Stimulated activated CD4-positive, alpha-beta T cell treated with anti-CD3 and anti-CD28 coated beads, Interleukin-12 subunit alpha, Interleukin-12 subunit beta, amount 100 ng/mL, for 24 hours (primary cell): ENCODE measurements around the gene CSTF1.
A peak's percentile ranks its signal among the peaks of the same experiment; 100 is the strongest.
"Not testable (repeated sequence)": the region's sequence is repeated elsewhere in the genome, so short reads cannot be mapped to it uniquely, and the experiment has no call there.

Experiments
- DNase-seq, 2 experiments: peaks; one replicate each; pipeline ENCODE4 v3.0.0-alpha.2; 2020; ENCODE audit warnings: low read depth in 2 of 2

The CSTF1 gene

DNA sequence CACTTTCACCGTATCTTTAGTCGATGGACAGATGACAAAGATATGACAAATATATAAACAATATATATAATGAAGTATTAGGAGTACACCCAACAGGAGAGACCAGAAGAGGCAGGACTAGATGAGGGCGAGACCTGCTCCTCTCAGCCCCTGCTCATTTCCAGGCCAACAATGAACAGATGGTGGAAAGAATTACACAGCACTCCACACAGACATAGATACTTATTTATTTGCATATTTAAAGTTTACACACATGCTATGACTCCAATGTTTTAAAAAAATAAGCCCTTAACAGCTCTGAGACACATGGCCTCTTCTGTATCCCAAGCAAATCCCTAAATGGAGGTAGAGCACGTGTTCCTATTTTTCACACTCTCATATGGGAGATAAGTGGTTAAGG, 23.3 kb upstream of the CSTF1 start:
- no peak for DNase-seq

DNA sequence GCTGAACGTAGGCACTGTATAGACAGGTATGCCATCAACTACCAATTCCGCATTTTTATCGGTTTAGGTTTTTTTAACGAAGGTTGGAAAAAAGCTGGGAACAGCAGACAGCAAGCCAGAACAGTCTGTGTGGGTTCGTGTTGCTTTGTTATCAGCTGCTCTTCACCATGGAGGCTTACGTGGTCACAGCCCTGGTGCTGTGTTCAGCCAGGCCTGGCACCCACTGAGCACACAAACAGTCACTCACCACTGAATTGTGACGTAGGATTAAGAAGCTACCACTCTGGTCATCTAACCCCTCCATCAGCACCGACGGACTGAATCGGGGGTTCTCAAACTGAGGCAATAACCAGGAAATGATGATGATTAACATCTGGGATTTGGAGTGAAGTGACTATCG, 20.5 kb upstream of the CSTF1 start:
- no peak for DNase-seq

DNA sequence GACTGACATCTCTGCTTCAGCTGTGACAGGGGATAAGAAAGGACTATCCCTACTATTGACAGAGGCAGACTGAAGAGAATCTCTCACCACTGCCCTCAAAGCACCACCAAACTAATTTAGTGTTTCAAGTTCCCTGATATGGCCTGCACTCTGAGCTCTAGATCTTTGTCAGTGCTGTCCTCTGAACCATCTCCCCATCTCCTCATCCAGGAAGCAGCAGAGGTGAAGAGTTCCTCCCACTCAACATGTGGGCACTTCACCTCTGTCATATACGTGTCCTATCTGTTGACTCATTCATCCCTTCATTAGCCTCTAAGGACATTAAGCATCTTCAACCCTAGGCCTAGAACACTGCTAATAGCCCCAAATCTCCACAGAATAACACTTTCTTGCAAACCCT, 19.6 kb upstream of the CSTF1 start:
- DNase-seq, result no peak

DNA sequence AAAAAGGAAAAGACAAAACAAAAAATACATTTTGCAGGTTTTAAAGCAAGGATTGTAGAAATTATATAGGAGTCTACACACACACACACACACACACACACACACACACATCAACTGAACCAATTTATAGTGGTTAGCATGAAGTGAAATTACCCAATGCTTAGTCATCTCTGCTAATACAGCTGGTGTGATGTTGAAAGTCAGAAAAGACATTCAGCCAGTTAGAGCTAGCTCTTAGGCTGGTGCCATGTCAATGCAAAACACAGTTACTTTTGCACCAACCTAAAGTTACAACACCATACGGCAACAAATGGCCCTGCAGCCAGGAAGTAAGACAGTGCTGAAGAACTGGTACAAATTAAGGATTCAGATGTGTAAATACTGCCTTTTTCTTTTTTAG, 18.5 kb upstream of the CSTF1 start:
- DNase-seq, result no peak

DNA sequence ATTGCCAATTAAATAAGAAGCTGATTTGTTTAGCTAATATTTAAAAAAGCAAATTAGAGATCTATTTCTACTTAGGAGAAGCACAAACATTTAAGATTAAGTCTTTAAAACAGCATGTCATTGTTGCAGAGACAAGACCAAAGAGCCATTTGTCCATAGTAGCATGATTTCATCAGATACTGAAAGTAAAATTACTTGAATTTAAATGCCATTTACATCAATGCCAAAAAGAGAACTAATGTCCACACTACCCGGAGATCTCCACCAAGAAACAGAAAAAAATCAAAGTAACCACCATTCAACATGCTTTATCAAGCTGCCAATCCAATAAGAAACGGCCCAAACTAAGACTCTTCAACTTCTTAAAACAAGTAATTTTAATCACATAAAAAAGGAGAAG, 16.1 kb upstream of the CSTF1 start:
- no peak for DNase-seq

DNA sequence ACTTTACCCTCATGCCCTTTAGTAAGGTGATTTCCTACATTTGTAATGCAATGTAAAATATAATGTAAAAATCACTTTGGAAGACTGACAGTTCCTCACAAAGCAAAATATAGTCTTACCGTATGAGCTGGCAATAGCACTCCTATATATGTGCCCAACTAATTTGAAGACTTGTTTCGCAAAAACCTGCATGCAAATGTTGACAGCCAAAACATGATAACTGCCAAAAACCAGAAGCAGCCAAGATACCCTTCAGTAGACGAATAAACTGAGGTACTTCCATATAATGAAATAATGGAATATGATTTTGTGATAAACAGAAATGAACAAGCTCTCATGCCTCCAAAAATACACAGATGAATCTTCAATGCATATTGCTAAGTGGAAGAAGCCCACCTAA, 14.1 kb upstream of the CSTF1 start:
- no peak for DNase-seq

GRCh38 chr20:56380375-56380774, 12.1 kb upstream of the CSTF1 start:
- no peak for DNase-seq

DNA sequence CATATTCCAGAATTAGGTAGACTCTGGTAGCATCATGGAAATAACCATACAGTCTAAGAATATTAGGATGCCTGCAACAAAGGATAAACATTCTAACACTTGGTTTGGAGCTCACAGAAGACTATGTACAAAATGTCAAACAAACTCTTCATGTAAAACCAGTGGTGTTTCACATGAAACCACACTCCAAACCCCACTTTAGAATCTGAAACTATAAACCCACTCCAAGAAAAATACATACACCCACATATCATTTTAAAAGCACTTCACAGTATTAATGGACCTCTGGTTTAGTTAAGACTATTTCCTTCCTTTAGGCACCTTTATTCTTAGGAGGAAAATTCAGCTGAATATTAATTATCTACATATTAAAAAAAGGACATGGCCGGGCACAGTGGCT, 10.9 kb upstream of the CSTF1 start:
- no peak for DNase-seq

DNA sequence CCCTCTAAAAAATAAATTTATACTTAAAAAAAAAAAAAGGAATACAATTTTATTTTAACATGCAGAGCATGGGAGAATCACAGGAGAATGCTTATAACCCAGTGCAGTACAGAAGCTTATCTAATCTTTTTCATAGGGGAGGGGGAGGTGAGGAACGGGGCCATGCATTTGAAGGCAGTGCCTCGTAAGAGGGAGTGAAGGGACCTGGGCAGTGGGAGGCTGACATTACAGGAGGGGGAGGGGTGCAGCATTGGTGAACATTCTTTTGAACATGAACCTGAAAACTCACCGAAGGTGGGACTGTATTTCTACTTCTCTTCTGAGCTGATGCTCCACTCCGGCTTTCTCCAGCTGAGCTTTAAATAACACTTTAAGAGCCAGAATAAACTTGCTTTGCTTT, 9.7 kb upstream of the CSTF1 start:
- no peak for DNase-seq

- no peak for DNase-seq
These were observed 9.1 kb upstream of the CSTF1 start for GRCh38 chr20:56383334-56383733.

GRCh38 chr20:56385130-56385529, 7.3 kb upstream of the CSTF1 start:
- no peak for DNase-seq

GRCh38 chr20:56386219-56386618, 6.2 kb upstream of the CSTF1 start:
- DNase-seq, result no peak

DNA sequence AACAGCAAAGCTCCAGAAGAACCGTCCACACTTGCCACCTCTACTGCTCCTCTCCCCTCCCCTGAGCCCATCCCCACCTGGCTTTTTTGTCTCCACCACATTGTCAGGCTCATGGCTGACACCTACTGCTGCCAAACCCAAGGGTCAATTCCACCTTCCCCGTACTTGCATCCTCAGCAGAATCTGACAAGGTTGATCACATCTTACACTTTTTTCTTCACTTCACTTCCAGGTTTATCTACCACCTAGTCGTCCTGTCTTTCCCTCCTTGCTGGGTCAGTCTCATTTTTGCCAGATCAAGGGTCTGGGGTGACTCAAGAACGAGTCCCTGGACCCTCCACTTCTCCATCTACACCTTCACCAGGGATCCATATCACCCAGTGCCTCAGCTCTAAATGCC, 3.6 kb upstream of the CSTF1 start:
- no peak for DNase-seq

DNA sequence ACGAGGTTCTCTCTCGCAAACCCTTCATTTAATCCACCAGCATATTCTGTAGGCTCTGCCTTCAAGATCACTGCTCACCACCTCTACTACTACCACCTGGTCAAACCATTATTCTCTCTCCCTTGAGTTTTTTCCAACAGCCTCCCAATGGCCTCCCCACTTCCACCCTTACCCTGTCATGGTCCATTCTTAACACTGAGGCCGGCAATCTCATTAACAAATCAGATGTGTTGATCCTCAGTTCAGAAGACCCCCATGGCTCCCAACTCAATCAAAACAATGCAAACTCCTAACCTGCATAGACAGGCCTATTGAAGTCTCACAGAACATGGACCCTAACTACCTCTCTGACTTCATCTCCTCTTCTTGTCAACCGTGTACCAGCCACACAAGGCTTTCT, 2.6 kb upstream of the CSTF1 start:
- DNase-seq, result no peak

DNA sequence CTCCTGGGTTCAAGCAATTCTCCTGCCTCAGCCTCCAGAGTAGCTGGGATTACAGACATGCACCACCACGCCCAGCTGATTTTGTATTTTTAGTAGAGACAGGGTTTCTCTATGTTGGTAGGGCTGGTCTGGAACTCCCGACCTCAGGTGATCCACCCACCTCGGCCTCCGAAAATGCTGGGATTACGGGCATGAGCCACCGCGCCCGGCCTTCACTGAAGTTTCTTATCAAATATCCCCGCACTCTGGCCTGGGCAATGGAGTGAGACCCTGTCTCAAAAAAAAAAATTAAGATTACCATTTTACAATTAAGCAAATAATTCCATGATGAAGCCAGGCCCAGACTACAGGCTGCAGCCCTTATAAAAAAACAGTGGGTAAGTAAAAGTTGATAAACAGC, 2.0 kb upstream of the CSTF1 start:
- not testable (repeated sequence) for DNase-seq

- no peak for DNase-seq
These were observed 1.4 kb upstream of the CSTF1 start for GRCh38 chr20:56391037-56391436.

DNA sequence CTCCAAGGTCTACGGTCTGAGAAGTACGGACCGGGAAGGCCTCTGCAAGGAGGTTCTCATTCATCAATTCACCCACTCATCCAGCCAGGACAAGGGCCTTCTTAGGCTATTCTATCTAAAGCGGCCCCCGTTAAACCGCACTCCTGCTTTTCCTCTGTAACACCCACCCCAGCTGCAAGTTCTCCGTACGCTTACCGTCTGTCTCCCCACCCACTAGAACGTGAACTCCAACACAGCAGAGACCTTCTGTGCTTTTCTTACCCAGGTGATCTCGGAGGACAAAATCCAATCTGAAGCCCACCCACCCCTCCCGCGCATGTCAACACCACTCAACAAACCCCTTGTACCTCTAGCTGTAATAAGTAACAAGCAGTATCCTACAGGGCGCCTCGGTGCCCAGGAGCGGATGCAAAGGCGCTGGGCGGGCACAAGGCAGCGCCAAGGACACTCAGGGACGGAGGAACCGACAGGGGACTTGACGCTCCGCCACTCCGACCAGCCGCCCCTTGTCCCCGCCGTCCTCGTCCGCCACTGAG, 781 bp upstream of the CSTF1 start:
- no peak for DNase-seq

DNA sequence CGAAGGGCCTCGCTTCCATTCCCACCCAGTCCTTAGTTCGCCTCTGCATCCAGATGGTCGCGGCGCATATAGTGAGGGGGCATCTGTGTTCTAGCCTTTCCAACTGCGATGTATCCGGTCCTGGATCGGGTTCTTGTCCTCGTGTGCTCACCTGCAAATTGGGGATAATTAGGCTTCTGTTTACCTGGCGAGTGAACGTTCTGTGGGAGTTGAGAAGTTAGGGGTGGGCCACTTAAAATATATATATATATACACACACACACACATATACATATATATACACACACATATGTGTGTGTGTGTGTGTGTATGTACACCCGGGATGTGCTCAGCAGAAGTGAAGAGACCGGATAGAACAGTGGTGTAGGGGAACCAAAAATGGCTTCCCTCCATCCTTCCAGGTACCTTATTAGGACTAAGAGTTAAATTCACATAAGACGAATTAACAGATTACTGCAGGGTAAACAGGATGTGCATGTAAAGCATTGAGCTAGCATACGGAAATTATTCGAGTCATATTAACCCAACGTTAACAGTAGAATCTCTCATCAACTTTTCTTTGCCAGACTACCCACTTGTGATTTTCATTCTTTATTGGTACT, 537 bp downstream of the CSTF1 start:
- no peak for DNase-seq

GRCh38 chr20:56393653-56394052, 1.2 kb downstream of the CSTF1 start:
- DNase-seq, result no peak

DNA sequence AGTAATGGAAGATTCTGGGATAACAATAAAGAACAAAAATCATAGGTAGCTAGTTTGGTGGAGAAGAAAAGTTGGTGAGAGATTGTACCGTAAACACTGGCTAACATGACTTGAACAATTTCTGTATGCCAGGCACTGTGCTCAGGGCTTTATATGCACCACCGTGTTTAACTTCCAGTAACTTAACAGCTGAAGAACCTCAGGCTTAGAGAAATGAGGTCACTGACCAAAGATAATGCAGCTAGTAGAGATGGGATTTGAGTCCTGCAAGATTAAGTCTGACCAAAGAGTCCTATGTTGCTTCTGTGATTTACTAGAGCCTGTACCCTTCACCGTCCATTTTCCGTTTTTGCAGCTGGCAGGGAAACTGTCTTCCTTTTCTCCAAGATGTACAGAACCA, 2.7 kb downstream of the CSTF1 start:
- DNase-seq, result no peak

DNA sequence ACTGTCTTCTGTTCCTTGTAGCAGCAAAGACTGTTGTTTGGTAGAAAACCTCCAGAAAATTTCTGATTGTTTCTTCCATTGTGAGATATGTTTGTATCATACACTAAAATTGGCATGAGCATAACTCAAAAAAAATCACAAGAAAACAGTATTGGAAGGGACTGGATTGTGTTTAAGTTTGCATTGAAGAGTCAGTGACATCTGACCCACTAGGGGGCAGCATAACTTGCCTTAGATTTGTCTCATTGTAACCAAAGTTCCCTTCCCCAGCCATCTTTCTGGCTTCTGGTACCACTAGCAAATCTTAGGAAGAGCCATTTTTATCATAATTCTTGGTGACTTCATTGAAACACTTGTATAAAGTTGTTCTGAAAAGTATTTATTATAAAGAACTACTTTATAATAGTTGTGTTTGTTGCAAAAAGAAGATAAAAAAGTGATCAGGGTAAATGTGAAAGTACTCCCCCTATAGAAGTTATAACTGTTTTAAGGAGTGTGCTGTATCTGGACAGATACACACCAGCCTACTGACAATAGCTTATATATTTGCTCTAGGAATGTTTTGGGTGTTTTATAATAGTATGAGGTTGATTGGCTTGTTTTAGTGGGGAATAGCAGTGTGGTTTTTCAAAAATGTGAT, 7.7 kb downstream of the CSTF1 start:
- peak in 1 of 2 experiments; percentile 44 for DNase-seq

GRCh38 chr20:56403465-56403864, 11.0 kb downstream of the CSTF1 start:
- no peak for DNase-seq

- DNase-seq, result not testable (repeated sequence)
These were observed 12.9 kb downstream of the CSTF1 start for GRCh38 chr20:56405356-56405755.

- no peak for DNase-seq
These were observed 14.5 kb downstream of the CSTF1 start for GRCh38 chr20:56406910-56407309.
